H1 (cell line): ENCODE measurements around the gene APOBEC2.

ENCODE experiments used
- ASH2L ChIP-seq: fragments of 200-600, 300-600 bp; sonication (generic); IDR thresholded peaks from one replicate; pipeline ENCODE4 v1.7.1; 2017; ENCODE audit warnings: low read length
- CTCF ChIP-seq, 3 experiments: IDR thresholded peaks; 1 replicate in 2 of 3; 2 replicates in 1 of 3; pipeline versions ENCODE4 v1.5.1 to v1.6.1; 2011; ENCODE audit warnings: low read length in 3 of 3, mild to moderate bottlenecking in 3 of 3, inconsistent platforms in 2 of 3, low read depth in 1 of 3, moderate library complexity in 1 of 3; ENCODE audit not compliant: insufficient read depth in 1 of 3; ENCODE audit errors: control extremely low read depth in 1 of 3
- EZH2 ChIP-seq: fragments of 200-600 bp; sonication (generic); IDR thresholded peaks from 2 replicates; pipeline ENCODE4 v1.7.1; 2012; ENCODE audit warnings: low read depth, mild to moderate bottlenecking, moderate library complexity, low read length, inconsistent platforms; ENCODE audit not compliant: severe bottlenecking
- JUND ChIP-seq: IDR thresholded peaks from 2 replicates; pipeline ENCODE4 v1.6.1; 2011; ENCODE audit warnings: mild to moderate bottlenecking, improper control_type of control experiment, low read length
- POLR2AphosphoS5 ChIP-seq: IDR thresholded peaks from 2 replicates; pipeline ENCODE4 v1.6.1; 2011; ENCODE audit warnings: low read depth, low read length
- RFX5 ChIP-seq: IDR thresholded peaks from 2 replicates; pipeline ENCODE4 v1.6.1; 2011; ENCODE audit warnings: low read depth, low read length, improper control_type of control experiment, borderline replicate concordance
- SIRT6 ChIP-seq: IDR thresholded peaks from one replicate; pipeline ENCODE4 v1.7.1; 2012; ENCODE audit warnings: low read length, inconsistent platforms
- USF2 ChIP-seq: IDR thresholded peaks from 2 replicates; pipeline ENCODE4 v1.6.1; 2011; ENCODE audit warnings: low read length, improper control_type of control experiment
- ZNF274 ChIP-seq: IDR thresholded peaks from 2 replicates; pipeline ENCODE4 v1.7.0; 2012; ENCODE audit warnings: low read length, borderline replicate concordance; ENCODE audit errors: extremely low read depth

DNA sequence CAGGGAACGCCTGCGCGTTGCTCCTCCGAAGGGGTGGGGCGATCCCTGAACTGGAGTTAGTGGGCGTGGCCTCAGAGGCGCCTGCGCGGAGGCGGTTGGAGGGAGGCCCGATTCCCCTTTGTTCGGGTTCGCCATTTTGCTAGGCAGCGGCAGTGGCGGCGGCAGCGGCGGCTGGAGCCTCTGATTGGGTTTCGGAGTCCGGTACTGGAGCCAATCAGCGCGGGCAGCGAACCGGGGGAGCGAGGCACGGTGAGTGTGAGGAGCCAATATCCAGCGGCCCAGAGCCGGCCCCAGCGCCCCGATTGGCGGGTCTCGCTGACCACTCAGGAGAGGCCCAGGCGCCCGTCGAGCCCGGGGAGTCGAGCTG, 19.8 kb downstream of the APOBEC2 start, which contains the start of gene NFYA:
- TF ChIP-seq CTCF (IDR thresholded peaks at IDR 0.05; ENCODE audit: control extremely low read depth in 1 of 3, insufficient read depth in 1 of 3, low read depth in 1 of 3, low read length in 3 of 3): no peak
- no peak for TF ChIP-seq ASH2L
- no peak for TF ChIP-seq ZNF274
- TF ChIP-seq POLR2AphosphoS5: no peak; the same call in 1 of the 2 replicates
- TF ChIP-seq USF2: no peak
- no peak for TF ChIP-seq RFX5
- TF ChIP-seq EZH2: no peak
- no peak for TF ChIP-seq JUND
- TF ChIP-seq SIRT6: no peak
